ENCODE data around the gene AGPAT2. TPM values are rescaled to one million over a fixed set of nuclear protein-coding genes. Genes with fewer than 3 reads are reported as not detected.
A peak's percentile ranks its signal among the peaks of the same experiment; 100 is the strongest.

The AGPAT2 gene
- polyA plus RNA-seq, 1 of the 3 experiments (the other 2 are of a cell fraction), result 46.8 TPM

- H3K36me3 ChIP-seq (replicated peaks in 1 of 2; ENCODE audit: control insufficient read depth in 1 of 2, insufficient read depth in 2 of 2, low read length in 1 of 2), result no peaks in the 10 kb centered on the region
- H3K9me2 ChIP-seq, result no peaks in the 10 kb centered on the region
- no peak for DNase-seq
- no peak overlapping the region for H3K4me3 ChIP-seq (ENCODE audit: low read depth in 2 of 2, low read length in 1 of 2)
- H3K4me2 ChIP-seq, result no peak overlapping the region
- H3K9ac ChIP-seq, result no peak overlapping the region
- no peaks in the 10 kb centered on the region for H4K20me1 ChIP-seq (ENCODE audit: insufficient read depth)
- H3K27ac ChIP-seq (ENCODE audit: low read depth in 2 of 2, low read length in 1 of 2), result peak overlapping the region in 1 of 2 experiments; percentile 60; a peak in 2 of 4 replicates
- no peaks in the 10 kb centered on the region for H3K79me2 ChIP-seq (ENCODE audit: insufficient read depth)
- POLR2A ChIA-PET, result no interaction called here
- TF ChIP-seq IRF3 (IDR thresholded peaks at IDR 0.05; ENCODE audit: low read depth, low read length), result no peak
- TF ChIP-seq SMC3 (IDR thresholded peaks at IDR 0.05; ENCODE audit: low read depth, low read length), result no peak
- TF ChIP-seq GATA2 (CRISPR knock-in tag; IDR thresholded peaks at IDR 0.05), result no peak
- no peak for TF ChIP-seq USF1 (IDR thresholded peaks at IDR 0.05; ENCODE audit: borderline replicate concordance, low read depth)
- TF ChIP-seq REST (IDR thresholded peaks at IDR 0.05; ENCODE audit: low read depth, low read length), result no peak
- TF ChIP-seq ELF1 (IDR thresholded peaks at IDR 0.05), result no peak
- no peak for TF ChIP-seq RFX5 (IDR thresholded peaks at IDR 0.05; ENCODE audit: low read length)
- no peak for TF ChIP-seq ZBTB33 (IDR thresholded peaks at IDR 0.05; ENCODE audit: borderline replicate concordance, low read depth)
- TF ChIP-seq FOXJ3 (CRISPR knock-in tag; IDR thresholded peaks at IDR 0.05), result no peak
- no peak for TF ChIP-seq TEAD4 (IDR thresholded peaks at IDR 0.05; ENCODE audit: borderline replicate concordance, insufficient read depth)
- TF ChIP-seq TCF12 (IDR thresholded peaks at IDR 0.05), result no peak
- no peak for TF ChIP-seq RCOR1 (IDR thresholded peaks at IDR 0.05; ENCODE audit: low read length)
- no peak for TF ChIP-seq YY1 (IDR thresholded peaks at IDR 0.05; ENCODE audit: low read depth)
- no peak for TF ChIP-seq NFIC (IDR thresholded peaks at IDR 0.05; ENCODE audit: borderline replicate concordance)
- no peak for TF ChIP-seq USF2 (IDR thresholded peaks at IDR 0.05; ENCODE audit: borderline replicate concordance, low read depth, low read length)
- H3F3A ChIP-seq (replicated peaks; ENCODE audit: insufficient read depth), result no peaks in the 10 kb centered on the region
- no peaks in the 10 kb centered on the region for H3K27me3 ChIP-seq (ENCODE audit: insufficient read depth)
- peak overlapping the region; percentile 96 for H2AFZ ChIP-seq (ENCODE audit: low read depth)
- no peaks in the 10 kb centered on the region for H3K9me3 ChIP-seq
- H3K4me1 ChIP-seq (ENCODE audit: control insufficient read depth in 1 of 2, insufficient read depth in 2 of 2, low read depth in 1 of 2, low read length in 1 of 2), result peaks cover 5 to 11% of the 10 kb centered on the region in 2 experiments; a peak in 2 of 4 replicates
- CTCF ChIA-PET, result interaction anchor here (1.1 to 3.1 kb wide), 5 partner anchors 9 to 171 kb away, joined by 4 to 26 read pairs (median 11); no protein-coding TSS in a partner anchor
- 57% methylated on average over 5 of the region's 11 CpGs for WGBS (ENCODE audit: low lambda C conversion rate)
These were observed 31.0 kb downstream of the AGPAT2 start for GRCh38 chr9:136656183-136656738.
